ENCODE measurements around the gene C16orf86.

GRCh38 chr16:67628216-67628615 lies 38.4 kb upstream of the C16orf86 start:
- TF ChIP-seq EZH2 (IDR thresholded peaks at IDR 0.05; ENCODE audit: low read depth, low read length, severe bottlenecking) = no peak
- no peak for TF ChIP-seq SAP30 (IDR thresholded peaks at IDR 0.05; ENCODE audit: insufficient read depth, insufficient replicate concordance, low read length)
- no peak for TF ChIP-seq EP300 (IDR thresholded peaks at IDR 0.05; ENCODE audit: borderline replicate concordance in 1 of 2, low read depth in 2 of 2, low read length in 2 of 2)
- no peak for TF ChIP-seq POLR2A (IDR thresholded peaks at IDR 0.05; ENCODE audit: control extremely low read depth in 1 of 2, low read depth in 2 of 2, low read length in 2 of 2)
- TF ChIP-seq CTCF (IDR thresholded peaks at IDR 0.05; ENCODE audit: control extremely low read depth in 1 of 3, insufficient read depth in 1 of 3, low read depth in 1 of 3, low read length in 3 of 3) = no peak
- TF ChIP-seq POLR2AphosphoS5 (IDR thresholded peaks at IDR 0.05; ENCODE audit: low read depth, low read length) = no peak
- TF ChIP-seq TEAD4 (IDR thresholded peaks at IDR 0.05; ENCODE audit: low read depth, low read length) = no peak
- no peak for TF ChIP-seq RFX5 (IDR thresholded peaks at IDR 0.05; ENCODE audit: borderline replicate concordance, low read depth, low read length)
- TF ChIP-seq CHD2 (IDR thresholded peaks at IDR 0.05; ENCODE audit: low read length) = no peak
- TF ChIP-seq PHF8 (conservative IDR thresholded peaks at IDR 0.05; ENCODE audit: low read depth, low read length) = no peak
- TF ChIP-seq SIX5 (IDR thresholded peaks at IDR 0.05; ENCODE audit: low read depth, low read length) = no peak
- TF ChIP-seq GTF2F1 (IDR thresholded peaks at IDR 0.05; ENCODE audit: borderline replicate concordance, low read depth, low read length) = no peak
- no peak for TF ChIP-seq TBP (IDR thresholded peaks at IDR 0.05; ENCODE audit: low read depth, low read length)
- TF ChIP-seq RXRA (IDR thresholded peaks at IDR 0.05; ENCODE audit: insufficient read depth, low read depth, low read length) = no peak

All from H1 (cell line).